ENCODE results near the gene DENND2D. TPM values are rescaled to one million over a fixed set of nuclear protein-coding genes. Genes with fewer than 3 reads are reported as not detected.
A peak's percentile ranks its signal among the peaks of the same experiment; 100 is the strongest.

DENND2D gene
- total RNA-seq, 1 donor, result 4.7 TPM

- Histone ChIP-seq H3K4me2 (ENCODE audit: insufficient read depth, low read length) (no peak overlapping the region), H3K9me3 (ENCODE audit: low read depth, low read length) (no peaks in the 10 kb centered on the region), H3K27me3 (ENCODE audit: insufficient read depth, low read length) (no peaks in the 10 kb centered on the region), H3K4me1 (ENCODE audit: insufficient read depth, low read length) (no peaks in the 10 kb centered on the region), H4K20me1 (ENCODE audit: insufficient read depth, low read length) (peaks cover 17% of the 10 kb centered on the region), H3K4me3 (ENCODE audit: insufficient read depth, low read length) (no peak overlapping the region), H3K36me3 (ENCODE audit: insufficient read depth, low read length) (peaks cover 37% of the 10 kb centered on the region), H3K79me2 (ENCODE audit: insufficient read depth, low read length) (peaks cover 94% of the 10 kb centered on the region), H3K27ac (ENCODE audit: low read depth, low read length) (peak overlapping the region; percentile 9), H2AFZ (ENCODE audit: low read length) (no peak overlapping the region)
- no peak for TF ChIP-seq CTCF (IDR thresholded peaks at IDR 0.05; ENCODE audit: extremely low read depth, low read depth, low read length)
- no peak for DNase-seq (ENCODE audit: insufficient read length, low spot score, missing footprints)
These were observed 52.5 kb downstream of the DENND2D start for GRCh38 chr1:111147948-111148347.

GRCh38 chr1:111145963-111146768 lies 54.3 kb downstream of the DENND2D start:
- Histone ChIP-seq H3K4me3 (ENCODE audit: insufficient read depth, low read length) (no peak overlapping the region), H3K36me3 (ENCODE audit: insufficient read depth, low read length) (peaks cover 31% of the 10 kb centered on the region), H3K27ac (ENCODE audit: low read depth, low read length) (no peak overlapping the region), H3K4me2 (ENCODE audit: insufficient read depth, low read length) (no peak overlapping the region), H3K27me3 (ENCODE audit: insufficient read depth, low read length) (no peaks in the 10 kb centered on the region), H3K79me2 (ENCODE audit: insufficient read depth, low read length) (peaks cover 94% of the 10 kb centered on the region), H4K20me1 (ENCODE audit: insufficient read depth, low read length) (peaks cover 17% of the 10 kb centered on the region), H3K9me3 (ENCODE audit: low read depth, low read length) (no peaks in the 10 kb centered on the region), H3K4me1 (ENCODE audit: insufficient read depth, low read length) (peaks cover 8% of the 10 kb centered on the region), H2AFZ (ENCODE audit: low read length) (no peak overlapping the region)
- no peak for DNase-seq (ENCODE audit: insufficient read length, low spot score, missing footprints)
- TF ChIP-seq CTCF (IDR thresholded peaks at IDR 0.05; ENCODE audit: extremely low read depth, low read depth, low read length), result no peak

GRCh38 chr1:111145542-111145941 lies 54.9 kb downstream of the DENND2D start:
- Histone ChIP-seq H4K20me1 (ENCODE audit: insufficient read depth, low read length) (peaks cover 21% of the 10 kb centered on the region), H3K27me3 (ENCODE audit: insufficient read depth, low read length) (no peaks in the 10 kb centered on the region), H3K9me3 (ENCODE audit: low read depth, low read length) (no peaks in the 10 kb centered on the region), H3K36me3 (ENCODE audit: insufficient read depth, low read length) (peaks cover 25% of the 10 kb centered on the region), H3K79me2 (ENCODE audit: insufficient read depth, low read length) (peaks cover 95% of the 10 kb centered on the region), H2AFZ (ENCODE audit: low read length) (no peak overlapping the region), H3K4me3 (ENCODE audit: insufficient read depth, low read length) (no peak overlapping the region), H3K4me2 (ENCODE audit: insufficient read depth, low read length) (no peak overlapping the region), H3K4me1 (ENCODE audit: insufficient read depth, low read length) (peaks cover 13% of the 10 kb centered on the region), H3K27ac (ENCODE audit: low read depth, low read length) (no peak overlapping the region)
- no peak for DNase-seq (ENCODE audit: insufficient read length, low spot score, missing footprints)
- no peak for TF ChIP-seq CTCF (IDR thresholded peaks at IDR 0.05; ENCODE audit: extremely low read depth, low read depth, low read length)

- H3K36me3 ChIP-seq (ENCODE audit: insufficient read depth, low read length), result peaks cover 2% of the 10 kb centered on the region
- H3K27me3 ChIP-seq (ENCODE audit: insufficient read depth, low read length), result no peaks in the 10 kb centered on the region
- H3K9me3 ChIP-seq (ENCODE audit: low read depth, low read length), result no peaks in the 10 kb centered on the region
- no peak overlapping the region for H2AFZ ChIP-seq (ENCODE audit: low read length)
- no peak overlapping the region for H3K27ac ChIP-seq (ENCODE audit: low read depth, low read length)
- peaks cover 94% of the 10 kb centered on the region for H3K79me2 ChIP-seq (ENCODE audit: insufficient read depth, low read length)
- H3K4me2 ChIP-seq (ENCODE audit: insufficient read depth, low read length), result no peak overlapping the region
- no peak overlapping the region for H3K4me3 ChIP-seq (ENCODE audit: insufficient read depth, low read length)
- peaks cover 12% of the 10 kb centered on the region for H4K20me1 ChIP-seq (ENCODE audit: insufficient read depth, low read length)
- peak; percentile 65 for DNase-seq (ENCODE audit: insufficient read length, low spot score, missing footprints)
- no peak for TF ChIP-seq CTCF (IDR thresholded peaks at IDR 0.05; ENCODE audit: extremely low read depth, low read depth, low read length)
- H3K4me1 ChIP-seq (ENCODE audit: insufficient read depth, low read length), result peaks cover 20% of the 10 kb centered on the region
These were observed 58.0 kb downstream of the DENND2D start for GRCh38 chr1:111142356-111142975.
